HUDEP-2 (cell line): Measurements from ENCODE around the gene HCFC2.
A peak's percentile ranks its signal among the peaks of the same experiment; 100 is the strongest.
"Not testable (repeated sequence)": the region's sequence is repeated elsewhere in the genome, so short reads cannot be mapped to it uniquely, and the experiment has no call there.

Experiments used
- DNase-seq, 76 experiments: peaks; one replicate each; lab custom pipeline; 2025; ENCODE audit not compliant: unreplicated experiment in 76 of 76; lab: John Stamatoyannopoulos, UW

HCFC2 gene

DNA sequence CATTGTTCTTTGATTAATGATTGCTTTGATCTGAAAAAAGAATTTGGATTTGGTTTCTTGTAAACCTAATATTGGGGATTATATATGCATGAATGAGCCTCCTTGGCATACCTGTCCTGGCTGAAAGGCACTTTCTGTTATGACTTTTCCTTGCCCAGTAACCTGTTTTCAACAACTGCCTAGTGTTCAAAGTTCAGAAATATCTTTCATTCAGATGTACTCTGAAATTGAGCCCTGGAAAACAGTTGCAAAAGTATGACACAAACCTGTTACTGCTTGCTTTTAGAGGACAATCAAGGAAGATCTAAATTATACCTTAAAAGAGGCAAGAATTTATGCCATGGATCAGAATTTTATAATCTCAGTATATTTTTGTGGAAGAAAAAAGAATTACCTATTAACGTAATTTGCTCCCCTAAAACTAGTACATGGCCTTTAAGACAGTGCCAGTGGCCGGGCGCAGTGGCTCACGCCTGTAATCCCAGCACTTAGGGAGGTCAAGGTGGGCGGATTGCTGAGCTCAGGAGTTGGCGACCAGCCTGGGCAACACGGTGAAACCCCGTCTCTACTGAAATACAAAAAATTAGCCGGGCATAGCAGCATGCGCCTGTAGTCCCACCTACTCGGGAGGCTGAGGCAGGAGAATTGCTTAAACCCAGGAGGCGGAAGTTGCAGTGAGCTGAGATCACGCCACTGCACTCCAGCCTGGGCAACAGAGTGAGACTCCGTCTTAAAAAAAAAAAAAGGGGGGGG lies 50.7 kb downstream of the HCFC2 start:
- not testable (repeated sequence) for DNase-seq

- DNase-seq: no peak
These were observed 51.2 kb downstream of the HCFC2 start for GRCh38 chr12:104115587-104115975.

DNA sequence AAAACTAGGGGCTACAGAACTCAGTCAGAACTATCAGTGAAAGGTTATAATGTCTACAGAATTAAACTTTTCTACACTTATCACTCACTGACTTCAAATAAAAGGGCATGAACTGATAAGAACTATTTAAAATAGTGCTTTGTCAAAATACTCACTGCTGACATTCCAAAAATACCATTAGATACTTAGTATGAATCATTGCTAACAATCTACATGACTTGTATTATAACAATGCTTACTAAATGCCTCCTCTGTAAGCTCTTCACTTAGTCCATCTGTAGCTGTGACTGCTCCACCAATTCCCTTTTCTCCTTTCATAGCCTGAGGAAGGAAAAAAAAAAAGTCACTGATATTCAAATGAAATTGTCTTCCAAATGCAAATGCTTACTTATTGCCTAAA lies 56.7 kb downstream of the HCFC2 start:
- no peak for DNase-seq

DNA sequence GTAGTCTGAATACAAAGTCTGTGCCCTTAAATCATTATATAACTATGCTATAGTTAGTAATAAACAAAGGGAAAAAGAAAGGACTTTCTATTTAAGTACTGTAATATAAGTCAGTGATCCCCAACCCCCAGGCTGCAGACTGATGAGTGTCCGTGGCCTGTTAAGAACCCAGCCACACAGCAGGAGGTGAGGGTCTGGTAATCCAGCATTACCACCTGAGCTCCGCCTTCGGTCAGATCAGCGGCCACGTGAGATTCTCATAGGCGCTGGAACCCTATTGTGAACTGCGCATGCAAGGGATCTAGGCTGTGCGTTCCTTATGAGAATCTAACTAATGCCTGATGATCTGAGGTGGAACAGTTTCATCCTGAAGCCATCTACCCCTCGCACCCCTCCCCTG lies 58.0 kb downstream of the HCFC2 start:
- DNase-seq: no peak

DNA sequence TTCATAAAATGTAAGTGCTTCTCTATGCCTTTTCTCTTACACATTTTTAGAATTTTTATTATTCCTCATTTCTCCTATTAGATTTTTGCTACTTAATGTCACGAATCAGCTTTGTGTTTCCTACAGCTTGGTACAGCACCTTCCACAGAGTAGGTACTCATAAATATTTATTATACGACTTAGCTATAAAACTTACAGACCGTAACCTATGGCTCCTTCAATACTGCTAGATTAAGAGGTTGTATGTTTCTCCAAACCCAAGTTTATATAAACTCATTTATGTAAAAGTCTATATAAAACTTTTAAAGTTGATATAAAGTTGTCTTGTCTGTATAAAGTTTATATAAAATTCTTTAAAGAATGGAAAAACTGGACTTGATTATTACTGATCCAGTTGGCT lies 62.2 kb downstream of the HCFC2 start:
- DNase-seq: no peak

- no peak for DNase-seq
These were observed 66.4 kb downstream of the HCFC2 start for GRCh38 chr12:104130760-104131159.

DNA sequence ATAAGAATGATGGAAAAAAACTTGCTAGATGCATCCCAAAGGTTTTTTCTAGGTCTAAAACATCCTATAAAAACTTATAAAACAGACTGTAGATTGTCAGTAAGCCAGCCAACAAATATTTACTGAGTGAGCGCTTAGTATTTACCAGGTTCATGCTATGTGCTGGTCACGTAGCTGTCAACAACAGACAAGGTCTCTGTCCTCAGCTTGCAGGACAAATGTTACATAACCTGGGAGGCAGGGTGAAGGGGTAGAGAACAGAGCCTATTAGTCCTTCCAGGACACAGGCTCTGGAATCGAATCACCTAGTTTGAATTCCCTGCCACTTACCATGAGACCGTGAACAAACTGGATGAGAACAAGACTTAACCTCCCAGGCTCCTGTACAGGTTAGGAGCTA lies 67.3 kb downstream of the HCFC2 start:
- no peak for DNase-seq

DNA sequence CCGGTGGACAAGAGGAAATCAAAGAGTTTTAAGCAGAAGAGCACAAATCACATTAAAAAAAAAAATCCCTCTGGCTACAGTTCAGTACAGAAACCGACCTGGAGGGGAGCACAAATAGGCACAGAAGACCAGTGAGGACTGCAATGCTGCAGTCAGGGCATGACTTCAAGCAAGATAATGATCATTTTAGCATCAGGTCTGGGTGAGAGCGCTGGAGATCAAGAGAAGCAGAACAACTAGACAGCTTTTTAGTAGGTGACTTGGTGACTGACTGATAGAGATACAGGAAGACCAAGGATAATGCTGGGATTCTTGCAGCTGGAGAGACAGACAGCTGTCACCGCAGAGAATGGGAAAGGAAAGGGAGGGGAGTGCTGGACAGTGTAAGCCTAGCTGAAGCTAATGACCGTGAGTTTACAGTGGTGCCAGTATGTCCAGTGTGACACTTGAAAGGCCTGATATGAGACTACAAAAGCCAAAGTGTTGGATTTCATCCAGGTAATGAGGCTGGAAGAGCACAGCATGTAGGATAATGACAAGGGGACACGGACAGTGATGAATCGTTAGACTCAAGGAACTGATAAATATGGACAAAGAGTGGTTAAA lies 68.1 kb downstream of the HCFC2 start:
- peak in 1 of 76 experiments; percentile 7 for DNase-seq

GRCh38 chr12:104133321-104133720 lies 69.0 kb downstream of the HCFC2 start:
- DNase-seq: no peak

DNA sequence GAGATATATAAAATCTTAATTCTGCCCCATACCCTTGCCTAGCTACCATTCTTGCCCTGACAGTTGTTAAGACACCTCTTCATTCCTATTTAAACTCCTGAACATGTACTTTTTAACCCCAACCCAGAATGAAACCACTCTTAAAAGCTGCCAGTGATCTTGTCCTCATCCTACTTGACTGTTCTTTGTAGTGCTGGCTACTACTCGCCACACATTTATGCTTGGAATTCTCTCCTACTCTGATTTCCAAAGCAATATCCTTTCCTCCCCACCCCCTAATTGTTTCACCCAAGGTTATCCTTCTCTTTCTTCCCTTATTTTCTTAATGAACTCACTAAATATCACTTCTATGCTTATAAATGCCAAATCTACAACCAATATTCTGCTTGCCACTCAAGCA lies 69.5 kb downstream of the HCFC2 start:
- DNase-seq: no peak

GRCh38 chr12:104134882-104135281 lies 70.6 kb downstream of the HCFC2 start:
- no peak for DNase-seq

- no peak for DNase-seq
These were observed 72.2 kb downstream of the HCFC2 start for GRCh38 chr12:104136577-104136976.

- peak in 27 of 76 experiments; percentile 2 to 39 (median 13) for DNase-seq
These were observed 72.9 kb downstream of the HCFC2 start for GRCh38 chr12:104137001-104137901.

GRCh38 chr12:104137902-104138796 lies 73.8 kb downstream of the HCFC2 start, which contains the start of gene NFYB:
TSS of gene NFYB (minus strand) at chr12:104138210. CDS start at chr12:104135453, 2,757 bp downstream.
- peak in 75 of 76 experiments; percentile 42 to 94 (median 85) for DNase-seq

- no peak for DNase-seq
These were observed 74.4 kb downstream of the HCFC2 start for GRCh38 chr12:104138797-104139152.

DNA sequence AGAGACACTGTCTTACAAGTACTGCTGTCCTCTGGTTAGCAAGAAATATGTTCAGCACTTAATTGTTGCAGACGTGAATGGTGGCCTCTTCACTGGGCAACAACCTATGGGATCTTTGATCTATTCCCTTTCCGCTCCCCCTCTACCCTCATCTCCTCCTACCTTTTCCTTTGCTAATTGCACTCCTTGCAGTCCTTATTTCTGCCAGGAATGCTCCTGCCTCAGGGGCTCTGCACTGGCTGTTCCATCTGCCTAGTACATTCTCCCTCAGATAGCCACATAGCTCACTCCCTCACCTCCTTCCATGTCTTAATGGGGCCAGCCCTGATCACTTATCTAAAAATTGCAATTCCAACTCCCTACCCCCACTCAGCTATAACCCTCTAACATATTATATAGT lies 78.2 kb downstream of the HCFC2 start:
- DNase-seq: no peak

- no peak for DNase-seq
These were observed 78.7 kb downstream of the HCFC2 start for GRCh38 chr12:104143002-104143401.

GRCh38 chr12:104143918-104144317 lies 79.6 kb downstream of the HCFC2 start:
- no peak for DNase-seq

- no peak for DNase-seq
These were observed 83.0 kb downstream of the HCFC2 start for GRCh38 chr12:104147346-104147745.

- DNase-seq: no peak
These were observed 86.1 kb downstream of the HCFC2 start for GRCh38 chr12:104150416-104150815.
